GM21390 (cell line): ENCODE results near the gene OPRL1.

ENCODE experiments used
- ATAC-seq: cut with Tn5 transposase; IDR thresholded peaks from one replicate; pipeline ENCODE4 v1.9.1; 2021; ENCODE audit not compliant: unreplicated experiment

OPRL1 gene

GRCh38 chr20:64042054-64042781 lies 37.7 kb upstream of the OPRL1 start:
- ATAC-seq: no peak

GRCh38 chr20:64043768-64044167 lies 36.1 kb upstream of the OPRL1 start:
- no peak for ATAC-seq

GRCh38 chr20:64044484-64045247 lies 35.2 kb upstream of the OPRL1 start:
- no peak for ATAC-seq

GRCh38 chr20:64045346-64046011 lies 34.4 kb upstream of the OPRL1 start:
- ATAC-seq: no peak

- no peak for ATAC-seq
Observed at GRCh38 chr20:64047046-64047389, 32.9 kb upstream of the OPRL1 start.

- ATAC-seq: no peak
Observed at GRCh38 chr20:64047968-64048401, 31.9 kb upstream of the OPRL1 start.

- ATAC-seq: no peak
Observed at GRCh38 chr20:64048402-64049044, 31.4 kb upstream of the OPRL1 start.

- no peak for ATAC-seq
Observed at GRCh38 chr20:64049060-64049877, 30.6 kb upstream of the OPRL1 start, which contains the start of gene SOX18. SOX18 (minus strand) TSS chr20:64049639; CDS start chr20:64049516, 123 bp downstream.

GRCh38 chr20:64049878-64050260 lies 30.0 kb upstream of the OPRL1 start:
- no peak for ATAC-seq

GRCh38 chr20:64050261-64051032 lies 29.4 kb upstream of the OPRL1 start:
- ATAC-seq: no peak

- no peak for ATAC-seq
Observed at GRCh38 chr20:64051033-64051452, 28.8 kb upstream of the OPRL1 start.

GRCh38 chr20:64051561-64052325 lies 28.1 kb upstream of the OPRL1 start:
- no peak for ATAC-seq

GRCh38 chr20:64052326-64052722 lies 27.6 kb upstream of the OPRL1 start:
- no peak for ATAC-seq

- no peak for ATAC-seq
Observed at GRCh38 chr20:64052987-64053840, 26.7 kb upstream of the OPRL1 start.

- ATAC-seq: no peak
Observed at GRCh38 chr20:64053841-64054661, 25.8 kb upstream of the OPRL1 start.

GRCh38 chr20:64055396-64055892 lies 24.4 kb upstream of the OPRL1 start:
- no peak for ATAC-seq
